NT2/D1 (cell line): Measurements from ENCODE around the gene ABI1.

ENCODE experiments used
- SUZ12 ChIP-seq: IDR thresholded peaks from 2 replicates; pipeline ENCODE4 v1.6.1; 2011; ENCODE audit not compliant: insufficient read length, insufficient read depth; ENCODE audit errors: extremely low read depth
- YY1 ChIP-seq: IDR thresholded peaks from 2 replicates; pipeline ENCODE4 v1.6.1; 2011; ENCODE audit not compliant: insufficient read length, insufficient read depth

DNA sequence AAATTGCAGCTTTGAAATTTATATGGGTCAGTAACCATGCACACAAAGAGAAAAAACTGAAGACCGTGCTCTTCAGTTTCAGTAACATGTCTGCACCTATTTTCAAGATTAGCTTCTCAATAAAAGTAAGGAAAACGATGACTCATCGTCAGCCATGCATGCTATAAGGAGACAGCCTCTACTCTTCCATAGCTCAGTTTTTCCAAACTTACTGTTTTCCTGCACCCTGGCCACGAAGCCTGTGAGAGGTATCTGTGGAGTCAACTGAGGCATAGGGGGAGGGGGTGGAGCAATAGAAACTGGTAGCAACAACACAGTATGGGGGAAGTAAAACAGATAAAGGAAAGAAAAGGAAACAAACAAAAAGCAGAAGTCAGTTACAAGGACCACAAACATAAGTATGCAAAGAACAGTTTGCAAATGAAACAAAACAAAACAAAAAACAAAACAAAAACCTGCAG lies 105.3 kb downstream of the ABI1 start:
- TF ChIP-seq SUZ12 = no peak
- no peak for TF ChIP-seq YY1
